C4-2B (cell line): ENCODE data around the gene SYNRG.

Experiments
- CTCF ChIP-seq: fragments of 450-650 bp; conservative IDR thresholded peaks from 2 replicates; pipeline ENCODE4 v1.5.1; 2017; ENCODE audit warnings: mild to moderate bottlenecking
- ZFX ChIP-seq: fragments of 450-650 bp; IDR thresholded peaks from 2 replicates; pipeline ENCODE4 v1.6.1; 2017

- TF ChIP-seq CTCF (no peak), ZFX (no peak)
Measured at GRCh38 chr17:37488607-37489196, 120.5 kb downstream of the SYNRG start.
